GM10847 (cell line): ENCODE data around the gene FRAS1.

Experiments
- POLR2A ChIP-seq: IDR thresholded peaks from 2 replicates; pipeline ENCODE4 v1.6.1; 2011; ENCODE audit not compliant: insufficient read length; ENCODE audit errors: extremely low read depth

The FRAS1 gene

GRCh38 chr4:78423790-78424189 lies 366.7 kb downstream of the FRAS1 start:
- no peak for TF ChIP-seq POLR2A

- no peak for TF ChIP-seq POLR2A
These were observed 367.3 kb downstream of the FRAS1 start for GRCh38 chr4:78424461-78424860.

GRCh38 chr4:78426972-78427371 lies 369.8 kb downstream of the FRAS1 start:
- no peak for TF ChIP-seq POLR2A

GRCh38 chr4:78428996-78429395 lies 371.9 kb downstream of the FRAS1 start:
- no peak for TF ChIP-seq POLR2A

- no peak for TF ChIP-seq POLR2A
These were observed 375.8 kb downstream of the FRAS1 start for GRCh38 chr4:78432896-78433295.

GRCh38 chr4:78437608-78438088 lies 380.5 kb downstream of the FRAS1 start:
- TF ChIP-seq POLR2A: no peak

GRCh38 chr4:78439328-78439727 lies 382.2 kb downstream of the FRAS1 start:
- TF ChIP-seq POLR2A: no peak

- TF ChIP-seq POLR2A: no peak
These were observed 384.6 kb downstream of the FRAS1 start for GRCh38 chr4:78441756-78442155.

- no peak for TF ChIP-seq POLR2A
These were observed 389.5 kb downstream of the FRAS1 start for GRCh38 chr4:78446619-78447018.

- no peak for TF ChIP-seq POLR2A
These were observed 394.3 kb downstream of the FRAS1 start for GRCh38 chr4:78451407-78451806.

- no peak for TF ChIP-seq POLR2A
These were observed 396.9 kb downstream of the FRAS1 start for GRCh38 chr4:78454016-78454415.

GRCh38 chr4:78457751-78458150 lies 400.6 kb downstream of the FRAS1 start:
- TF ChIP-seq POLR2A: no peak

GRCh38 chr4:78459327-78459726 lies 402.2 kb downstream of the FRAS1 start:
- TF ChIP-seq POLR2A: no peak

GRCh38 chr4:78460368-78460767 lies 403.2 kb downstream of the FRAS1 start:
- no peak for TF ChIP-seq POLR2A

GRCh38 chr4:78464265-78464664 lies 407.1 kb downstream of the FRAS1 start:
- no peak for TF ChIP-seq POLR2A

GRCh38 chr4:78468272-78468671 lies 411.1 kb downstream of the FRAS1 start:
- no peak for TF ChIP-seq POLR2A

GRCh38 chr4:78476108-78476704 lies 419.1 kb downstream of the FRAS1 start:
- no peak for TF ChIP-seq POLR2A
